Endothelial cell of umbilical vein (primary cell): ENCODE measurements around the gene HENMT1.

Source experiments
- EZH2 ChIP-seq: IDR thresholded peaks from 2 replicates; pipeline ENCODE4 v1.6.1; 2012; ENCODE audit warnings: borderline replicate concordance, low read depth, mild to moderate bottlenecking, moderate library complexity, low read length, inconsistent platforms; ENCODE audit not compliant: severe bottlenecking
- FOS ChIP-seq: IDR thresholded peaks from 2 replicates; pipeline ENCODE4 v1.6.1; 2011; ENCODE audit warnings: mild to moderate bottlenecking, low read length, moderate library complexity, borderline replicate concordance; ENCODE audit not compliant: insufficient read depth
- GATA2 ChIP-seq: IDR thresholded peaks from 2 replicates; pipeline ENCODE4 v1.7.0; 2011; ENCODE audit warnings: low read depth, mild to moderate bottlenecking, moderate library complexity, mixed read lengths, low read length; ENCODE audit not compliant: insufficient read length, insufficient read depth
- JUN ChIP-seq: IDR thresholded peaks from 2 replicates; pipeline ENCODE4 v1.6.1; 2011; ENCODE audit warnings: borderline replicate concordance, low read depth; ENCODE audit not compliant: insufficient read length, insufficient read depth
- MYC ChIP-seq: IDR thresholded peaks from one replicate; pipeline ENCODE4 v1.6.1; 2011; ENCODE audit warnings: mild to moderate bottlenecking, low read depth, low read length
- POLR2A ChIP-seq: IDR thresholded peaks from 2 replicates; pipeline ENCODE4 v1.6.1; 2012; ENCODE audit warnings: low read depth, mild to moderate bottlenecking, control low read depth, low read length
- POLR2AphosphoS5 ChIP-seq: IDR thresholded peaks from 2 replicates; pipeline ENCODE4 v1.6.1; 2012; ENCODE audit warnings: low read depth, mild to moderate bottlenecking, control low read depth, low read length, moderate library complexity; ENCODE audit not compliant: insufficient read depth
- TF ChIP-seq, protein P1 (sequence below), 2 donors: IDR thresholded peaks; 1 replicate in 1 of 2; 2 replicates in 1 of 2; pipeline ENCODE4 v1.5.1; 2011; ENCODE audit warnings: low read length in 2 of 2, mild to moderate bottlenecking in 2 of 2, moderate library complexity in 2 of 2, control low read depth in 1 of 2, inconsistent platforms in 1 of 2, low read depth in 1 of 2; ENCODE audit not compliant: insufficient read depth in 1 of 2; ENCODE audit errors: extremely low read depth in 1 of 2
- TF ChIP-seq, protein P2 (sequence below): IDR thresholded peaks from 2 replicates; pipeline ENCODE4 v1.6.1; 2011; ENCODE audit not compliant: insufficient read depth, insufficient read length

DNA sequence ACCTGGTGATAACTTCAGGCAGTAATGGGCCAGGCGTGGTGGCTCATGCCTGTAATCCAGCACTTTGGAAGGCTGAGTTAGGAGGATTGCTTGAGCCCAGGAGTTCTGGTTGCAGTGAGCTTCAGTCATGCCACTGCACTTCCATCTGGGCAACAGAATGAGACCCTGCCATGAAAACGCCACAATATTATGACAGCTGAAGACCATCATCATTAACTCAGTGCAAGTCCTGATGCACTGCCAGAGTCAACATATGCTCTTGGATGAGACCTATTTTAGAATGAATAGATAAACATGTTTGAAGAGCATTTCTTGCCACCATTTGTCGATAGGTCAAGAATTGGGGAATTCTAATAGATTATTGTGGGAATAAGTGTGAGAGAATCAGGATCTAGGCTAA is 26.4 kb downstream of the HENMT1 start:
- no peak for TF ChIP-seq EZH2
- TF ChIP-seq, protein P1, sequence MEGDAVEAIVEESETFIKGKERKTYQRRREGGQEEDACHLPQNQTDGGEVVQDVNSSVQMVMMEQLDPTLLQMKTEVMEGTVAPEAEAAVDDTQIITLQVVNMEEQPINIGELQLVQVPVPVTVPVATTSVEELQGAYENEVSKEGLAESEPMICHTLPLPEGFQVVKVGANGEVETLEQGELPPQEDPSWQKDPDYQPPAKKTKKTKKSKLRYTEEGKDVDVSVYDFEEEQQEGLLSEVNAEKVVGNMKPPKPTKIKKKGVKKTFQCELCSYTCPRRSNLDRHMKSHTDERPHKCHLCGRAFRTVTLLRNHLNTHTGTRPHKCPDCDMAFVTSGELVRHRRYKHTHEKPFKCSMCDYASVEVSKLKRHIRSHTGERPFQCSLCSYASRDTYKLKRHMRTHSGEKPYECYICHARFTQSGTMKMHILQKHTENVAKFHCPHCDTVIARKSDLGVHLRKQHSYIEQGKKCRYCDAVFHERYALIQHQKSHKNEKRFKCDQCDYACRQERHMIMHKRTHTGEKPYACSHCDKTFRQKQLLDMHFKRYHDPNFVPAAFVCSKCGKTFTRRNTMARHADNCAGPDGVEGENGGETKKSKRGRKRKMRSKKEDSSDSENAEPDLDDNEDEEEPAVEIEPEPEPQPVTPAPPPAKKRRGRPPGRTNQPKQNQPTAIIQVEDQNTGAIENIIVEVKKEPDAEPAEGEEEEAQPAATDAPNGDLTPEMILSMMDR (IDR thresholded peaks at IDR 0.05; ENCODE audit: extremely low read depth in 1 of 2, insufficient read depth in 1 of 2, low read depth in 1 of 2, low read length in 2 of 2), result no peak
- no peak for TF ChIP-seq POLR2A
- no peak for TF ChIP-seq POLR2AphosphoS5
- TF ChIP-seq FOS, result no peak
- TF ChIP-seq, protein P2, sequence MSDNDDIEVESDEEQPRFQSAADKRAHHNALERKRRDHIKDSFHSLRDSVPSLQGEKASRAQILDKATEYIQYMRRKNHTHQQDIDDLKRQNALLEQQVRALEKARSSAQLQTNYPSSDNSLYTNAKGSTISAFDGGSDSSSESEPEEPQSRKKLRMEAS, result no peak
- no peak for TF ChIP-seq MYC
- no peak for TF ChIP-seq GATA2
- no peak for TF ChIP-seq JUN
